HK-2 (cell line): ENCODE results near the gene NAT9.

Experiments used
- DNase-seq: peaks from one replicate; pipeline ENCODE4 v3.0.0-alpha.2; 2018; ENCODE audit not compliant: unreplicated experiment

Gene NAT9, protein sequence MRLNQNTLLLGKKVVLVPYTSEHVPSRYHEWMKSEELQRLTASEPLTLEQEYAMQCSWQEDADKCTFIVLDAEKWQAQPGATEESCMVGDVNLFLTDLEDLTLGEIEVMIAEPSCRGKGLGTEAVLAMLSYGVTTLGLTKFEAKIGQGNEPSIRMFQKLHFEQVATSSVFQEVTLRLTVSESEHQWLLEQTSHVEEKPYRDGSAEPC

DNA sequence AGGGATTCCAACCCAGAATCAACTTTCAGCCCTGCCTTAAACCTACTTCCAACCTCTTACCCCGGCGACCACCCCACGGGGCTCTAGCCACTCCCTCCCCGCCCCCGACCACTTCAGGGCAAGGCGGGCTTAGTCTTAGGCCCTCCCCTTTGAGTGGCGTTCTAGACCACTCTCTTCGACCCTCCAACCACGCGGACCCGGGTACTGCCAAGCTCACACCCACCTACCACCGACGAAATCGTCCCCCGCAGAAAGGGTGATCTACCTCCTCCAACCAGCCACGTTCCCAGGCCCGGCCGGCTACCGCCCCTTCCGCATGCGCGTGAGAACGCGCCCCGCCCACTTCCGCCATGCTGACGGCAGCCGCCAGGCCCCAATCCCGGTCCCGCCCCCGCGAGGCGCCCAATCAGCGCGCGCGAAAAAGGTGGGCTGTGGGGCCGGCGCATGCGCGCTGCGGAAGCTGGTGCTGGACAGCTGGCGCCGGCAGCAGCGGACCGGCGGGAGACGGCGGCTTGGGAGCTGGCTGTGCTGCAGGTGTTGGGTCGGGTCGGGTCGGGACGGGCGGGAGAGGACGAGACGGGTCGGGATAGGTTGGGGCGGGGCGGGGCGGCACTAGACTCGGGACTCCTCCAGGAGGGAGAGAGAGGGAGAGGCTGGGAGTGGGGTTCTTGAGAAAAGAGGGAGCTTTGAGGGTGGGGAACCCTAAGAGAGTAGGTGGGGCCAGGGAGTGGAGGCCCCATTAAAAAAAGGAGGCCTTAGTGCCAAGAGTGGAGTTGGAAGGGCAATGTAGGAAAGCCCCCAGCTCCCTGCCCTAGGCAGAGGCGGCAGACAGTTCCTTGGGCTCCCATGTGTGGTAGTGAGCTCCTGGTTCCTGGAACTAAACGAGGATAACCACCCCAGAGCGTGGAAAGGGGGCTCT lies at the start of gene NAT9:
Gene NAT9, minus strand, starts transcription at position 302 of the 919 bp plus-strand sequence. CDS start 647 bp downstream, outside the sequence.
- peak; percentile 98 for DNase-seq

DNA sequence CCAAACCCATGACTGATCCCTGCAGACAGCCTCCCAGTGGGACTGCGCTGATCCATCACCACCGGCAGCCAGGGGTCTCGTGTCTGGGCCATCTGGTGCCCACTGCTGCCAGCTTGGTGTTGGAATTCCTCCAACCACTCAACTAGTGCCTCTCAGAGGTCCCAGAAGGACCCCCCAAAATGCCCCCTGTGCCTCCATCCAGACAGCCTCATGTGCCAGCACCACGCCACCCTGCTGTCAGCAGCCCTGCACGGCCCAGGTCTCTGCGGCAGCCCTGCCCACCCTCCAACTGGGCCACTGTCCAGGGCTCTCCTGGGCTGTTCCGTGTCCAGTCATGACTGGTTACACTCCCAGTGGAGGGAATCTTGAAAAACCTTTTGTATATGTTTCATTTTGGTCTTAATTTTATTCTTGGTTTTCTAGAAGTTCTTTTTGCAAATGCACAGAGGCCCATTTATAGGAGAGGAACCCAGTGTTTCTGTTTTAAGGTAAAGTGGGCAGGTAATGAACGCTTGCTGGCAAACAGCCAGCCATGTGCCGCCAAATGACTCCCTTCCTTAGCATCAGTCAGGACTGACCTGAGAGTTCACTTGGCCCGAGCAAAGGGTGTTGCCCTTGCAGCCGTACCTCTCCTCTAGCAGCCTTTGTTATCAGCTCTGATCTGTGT lies 48.9 kb upstream of the NAT9 start:
- no peak for DNase-seq

DNA sequence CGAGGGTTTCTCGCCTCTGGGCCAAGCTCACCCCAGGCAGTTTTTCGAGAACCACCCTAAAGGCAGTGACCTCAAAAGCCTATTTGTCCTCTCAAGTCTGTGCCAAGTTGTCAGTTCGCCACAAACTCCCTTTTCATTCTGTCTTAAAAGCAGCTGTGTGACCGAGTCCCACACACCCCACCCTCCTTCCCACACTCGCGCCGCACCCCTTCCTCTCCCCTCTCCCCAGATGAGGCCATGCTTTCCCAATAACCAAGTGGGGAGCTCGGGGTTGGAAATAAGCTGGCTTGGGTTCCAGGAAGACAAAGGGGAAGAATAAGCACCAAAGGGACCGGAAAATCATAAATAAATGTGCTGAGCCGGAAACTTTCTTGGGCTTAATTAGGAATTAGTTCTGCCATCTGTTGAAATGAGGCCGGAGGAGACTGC lies 46.8 kb upstream of the NAT9 start:
- no peak for DNase-seq

DNA sequence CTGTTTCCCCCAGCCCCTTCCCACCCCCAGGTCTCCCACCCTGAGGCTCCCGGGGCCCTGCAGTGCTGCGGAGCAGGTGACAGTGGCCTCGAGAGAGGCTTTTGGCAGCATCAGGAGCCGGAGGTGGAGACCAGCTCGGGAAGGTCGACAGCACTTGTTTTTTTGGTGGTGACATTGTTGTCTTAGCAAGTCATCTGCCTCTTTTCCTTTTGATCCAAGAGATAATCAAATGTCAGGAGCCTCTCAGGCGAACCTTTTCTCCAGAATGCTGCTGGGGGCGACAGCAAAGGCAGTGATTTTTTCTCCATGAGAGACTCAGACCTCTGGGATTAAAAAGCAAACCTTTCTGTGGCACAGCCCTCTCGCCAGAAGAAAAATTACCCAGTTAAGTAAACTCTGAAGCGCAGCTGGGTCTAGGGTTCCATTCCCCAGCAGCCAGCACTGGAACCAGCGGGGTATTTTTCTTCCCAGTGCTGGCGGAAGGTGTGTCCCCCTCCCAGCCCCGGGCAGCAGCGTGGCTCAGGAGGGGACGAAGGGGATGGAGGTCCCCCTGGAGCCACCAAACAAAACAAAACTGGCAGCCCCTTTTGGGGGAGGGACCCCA lies 46.3 kb upstream of the NAT9 start:
- no peak for DNase-seq

DNA sequence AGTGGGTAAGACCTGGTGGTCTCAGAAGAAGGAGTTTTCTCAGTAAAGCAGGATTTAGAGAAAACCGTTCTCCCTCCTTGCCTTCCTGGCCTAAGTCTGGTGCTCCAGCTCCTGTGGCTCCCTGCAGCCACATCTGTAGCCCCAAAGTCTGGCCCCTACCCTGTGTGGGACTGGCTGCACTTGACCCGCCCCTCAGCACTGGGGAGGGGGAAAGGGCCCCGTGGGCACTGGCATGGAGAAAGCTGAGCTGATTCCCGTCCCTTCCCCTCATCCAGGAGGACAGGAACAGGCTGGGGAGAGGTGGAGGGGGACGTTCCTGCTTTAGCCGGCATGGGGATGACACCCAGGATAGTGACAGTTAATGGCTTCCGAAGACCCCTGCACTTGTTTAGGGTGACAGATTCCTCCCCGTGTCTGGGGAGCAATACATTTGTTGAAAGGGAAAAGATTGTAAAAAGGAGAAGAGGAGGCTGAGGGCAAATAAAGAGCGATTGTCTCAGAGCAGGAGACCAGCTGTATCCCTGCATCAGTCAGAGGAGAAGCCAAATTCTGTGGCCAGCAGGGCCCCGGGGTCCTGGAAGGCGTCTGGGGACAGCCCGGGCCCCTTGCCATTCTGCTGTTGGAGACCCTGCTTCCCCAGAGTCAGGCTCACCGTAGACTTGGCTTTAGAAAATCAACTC lies 45.6 kb upstream of the NAT9 start:
- no peak for DNase-seq

DNA sequence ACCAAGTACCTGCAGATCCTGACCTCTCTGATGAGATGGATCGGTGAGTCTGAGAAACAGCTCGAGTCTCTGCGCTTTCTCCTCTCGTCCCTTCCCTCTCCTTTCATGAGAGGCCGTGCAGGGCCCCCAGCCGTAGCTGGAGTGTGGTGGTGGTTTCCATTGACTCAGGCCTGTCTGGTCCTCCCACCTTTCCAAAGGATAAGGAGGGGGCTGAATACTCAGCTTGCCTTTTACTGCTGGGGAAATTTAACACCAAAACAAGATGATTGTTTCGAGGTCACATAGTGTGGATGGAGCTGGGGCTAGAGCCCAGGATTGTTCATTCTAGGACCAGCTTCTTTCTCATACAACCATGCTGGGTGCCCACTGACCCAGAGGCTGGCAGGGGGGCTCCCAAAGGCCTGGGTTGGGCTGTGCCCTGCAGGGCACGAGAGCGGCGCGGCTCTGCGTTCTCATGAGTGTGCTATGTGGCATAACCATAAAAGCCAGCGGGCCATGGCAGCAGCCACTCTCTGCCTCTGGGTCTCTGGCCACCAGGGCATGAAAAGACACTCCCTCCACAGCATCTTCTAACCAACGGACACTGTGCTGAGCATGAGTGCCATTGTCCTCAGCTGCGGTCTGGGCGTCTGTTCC lies 43.8 kb upstream of the NAT9 start:
- no peak for DNase-seq

DNA sequence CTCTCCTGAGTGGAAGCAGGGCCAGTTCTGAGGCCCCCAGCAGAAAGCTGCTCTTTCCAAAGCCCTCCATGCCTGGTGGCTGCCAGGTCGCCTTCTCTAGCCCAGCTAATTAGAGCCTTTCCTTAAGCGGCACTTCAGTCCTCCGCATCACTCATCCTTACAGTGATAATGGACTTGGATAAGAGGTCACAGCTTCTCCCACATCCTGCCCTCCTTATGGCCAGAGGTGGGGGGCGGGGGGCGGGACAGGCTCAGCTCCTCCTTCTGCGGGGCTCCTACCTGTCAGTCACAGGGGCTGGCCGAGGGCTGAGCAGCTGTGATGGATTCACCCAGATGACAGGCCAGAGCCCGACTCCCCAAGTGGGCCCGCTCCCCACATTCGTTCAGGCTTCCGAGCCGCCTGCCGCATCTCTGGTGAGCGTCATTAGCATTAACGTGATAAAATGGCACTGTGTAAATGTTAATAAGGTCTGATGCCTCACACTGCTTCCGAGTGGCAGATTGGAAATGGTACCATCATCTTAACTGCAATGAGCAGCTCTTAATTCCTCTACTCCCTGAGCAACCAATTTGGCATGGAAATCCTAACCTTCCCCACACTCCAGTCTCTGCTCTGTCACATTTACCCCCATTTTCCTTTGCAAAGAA lies 42.3 kb upstream of the NAT9 start:
- no peak for DNase-seq

DNA sequence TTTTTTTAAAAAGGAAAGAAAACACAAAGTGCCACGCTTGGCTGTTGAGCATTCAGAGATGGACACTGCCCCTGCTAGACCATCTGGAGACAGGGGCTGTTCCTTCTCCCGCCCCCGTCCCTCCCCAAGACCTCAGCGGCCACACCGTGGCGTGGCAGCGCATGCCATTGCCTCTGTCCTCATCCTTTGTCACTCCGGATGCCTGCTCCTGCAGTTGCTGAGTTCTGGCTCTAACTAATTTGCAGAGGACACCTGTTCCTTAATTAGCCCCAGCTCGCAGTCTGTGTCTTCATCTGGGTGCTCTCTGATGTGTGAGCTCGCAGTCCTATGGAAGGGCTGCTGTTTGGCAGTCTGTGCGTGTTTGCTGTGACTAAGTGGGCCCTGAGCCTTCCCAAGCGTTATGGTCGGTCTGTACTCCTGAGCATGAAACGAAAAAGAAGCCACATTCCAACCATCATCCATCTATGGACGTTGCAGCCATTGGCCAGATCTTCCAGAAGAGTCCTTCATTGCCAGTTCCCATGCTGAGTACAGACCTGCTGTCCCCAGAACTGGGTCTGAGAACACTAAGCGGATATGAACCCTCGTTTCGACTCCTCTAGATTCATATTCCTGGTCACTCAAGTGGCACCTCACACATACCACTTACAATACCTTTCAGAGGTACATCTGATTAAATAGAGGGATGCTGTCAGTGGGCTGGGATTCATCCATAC lies 40.9 kb upstream of the NAT9 start:
- no peak for DNase-seq

DNA sequence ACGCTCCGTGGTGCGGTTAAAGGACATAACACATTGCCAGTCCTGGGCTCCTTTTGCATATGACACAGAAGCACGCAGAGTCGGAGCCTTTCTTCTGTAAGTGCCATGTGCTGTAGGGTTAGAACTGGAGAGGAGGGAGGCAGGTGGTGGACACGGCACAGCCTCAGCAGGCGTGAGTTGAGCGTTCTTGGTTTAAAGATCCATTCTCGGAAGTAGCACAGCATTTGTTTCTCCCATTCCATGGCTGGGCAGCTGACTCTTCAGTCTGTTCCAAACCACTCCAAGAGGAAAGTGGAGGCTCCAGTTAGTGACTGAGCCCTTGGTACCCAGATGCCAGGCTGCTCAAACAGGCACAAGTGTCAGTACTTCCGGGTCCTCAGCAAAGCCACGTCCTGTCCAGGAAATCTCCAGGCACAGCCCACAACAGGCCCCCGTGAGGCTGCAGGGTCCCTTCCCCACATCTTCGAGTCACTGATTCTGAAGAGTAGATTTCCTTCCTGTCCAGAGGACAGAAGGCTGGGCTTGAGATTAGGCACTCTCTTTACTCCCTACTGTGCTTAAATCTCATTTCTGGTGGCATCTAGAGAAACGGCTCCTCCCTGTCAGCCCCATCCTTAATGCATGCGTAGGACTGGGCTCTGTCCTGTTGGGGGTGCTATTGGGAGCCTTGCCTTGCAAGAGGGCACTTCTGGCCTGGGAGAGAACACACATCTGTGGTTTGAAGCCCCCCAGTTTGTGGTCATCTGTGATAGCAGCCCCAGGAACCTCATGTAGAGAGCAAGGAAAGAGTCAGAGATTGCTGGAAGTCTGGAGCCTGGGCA lies 39.6 kb upstream of the NAT9 start:
- DNase-seq: no peak

DNA sequence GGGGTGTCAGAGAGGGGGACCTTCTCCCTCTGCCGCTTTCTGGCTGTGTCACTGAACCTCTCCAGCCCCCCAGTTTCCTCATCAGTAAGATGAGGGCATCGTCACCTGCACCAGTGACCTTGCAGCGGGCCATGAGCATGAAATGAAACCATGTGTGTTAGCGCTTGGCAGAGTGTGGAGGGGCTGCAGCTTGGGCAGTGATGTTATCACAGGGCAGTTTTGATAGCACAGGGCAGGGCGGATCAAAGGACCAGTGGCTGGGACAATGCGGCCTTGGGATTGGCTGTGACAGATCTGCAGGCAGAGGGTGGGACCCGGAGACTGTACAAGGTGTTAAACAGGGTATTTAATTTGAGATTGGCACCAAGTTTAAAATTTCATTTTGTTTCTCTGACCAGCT lies 38.9 kb upstream of the NAT9 start:
- DNase-seq: no peak

DNA sequence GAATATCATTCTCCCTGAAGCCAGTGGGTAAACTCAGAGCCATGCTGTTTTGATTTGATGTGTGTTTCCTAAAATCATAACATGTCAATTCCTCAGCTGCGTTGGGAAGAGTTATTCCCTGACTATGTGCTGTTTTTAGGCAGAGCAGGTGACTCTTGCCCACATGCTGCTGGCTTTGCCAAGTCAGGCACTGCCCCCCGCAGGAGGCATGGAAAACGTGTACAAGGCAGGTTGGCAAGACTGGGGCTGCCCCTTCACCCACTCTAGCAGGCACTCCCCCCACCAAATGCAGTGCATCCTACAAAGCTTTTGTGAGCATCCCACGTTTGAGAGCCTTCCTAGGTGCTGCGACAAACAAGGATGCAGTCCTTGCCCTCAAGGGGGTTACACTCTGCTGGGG lies 38.3 kb upstream of the NAT9 start:
- DNase-seq: no peak

DNA sequence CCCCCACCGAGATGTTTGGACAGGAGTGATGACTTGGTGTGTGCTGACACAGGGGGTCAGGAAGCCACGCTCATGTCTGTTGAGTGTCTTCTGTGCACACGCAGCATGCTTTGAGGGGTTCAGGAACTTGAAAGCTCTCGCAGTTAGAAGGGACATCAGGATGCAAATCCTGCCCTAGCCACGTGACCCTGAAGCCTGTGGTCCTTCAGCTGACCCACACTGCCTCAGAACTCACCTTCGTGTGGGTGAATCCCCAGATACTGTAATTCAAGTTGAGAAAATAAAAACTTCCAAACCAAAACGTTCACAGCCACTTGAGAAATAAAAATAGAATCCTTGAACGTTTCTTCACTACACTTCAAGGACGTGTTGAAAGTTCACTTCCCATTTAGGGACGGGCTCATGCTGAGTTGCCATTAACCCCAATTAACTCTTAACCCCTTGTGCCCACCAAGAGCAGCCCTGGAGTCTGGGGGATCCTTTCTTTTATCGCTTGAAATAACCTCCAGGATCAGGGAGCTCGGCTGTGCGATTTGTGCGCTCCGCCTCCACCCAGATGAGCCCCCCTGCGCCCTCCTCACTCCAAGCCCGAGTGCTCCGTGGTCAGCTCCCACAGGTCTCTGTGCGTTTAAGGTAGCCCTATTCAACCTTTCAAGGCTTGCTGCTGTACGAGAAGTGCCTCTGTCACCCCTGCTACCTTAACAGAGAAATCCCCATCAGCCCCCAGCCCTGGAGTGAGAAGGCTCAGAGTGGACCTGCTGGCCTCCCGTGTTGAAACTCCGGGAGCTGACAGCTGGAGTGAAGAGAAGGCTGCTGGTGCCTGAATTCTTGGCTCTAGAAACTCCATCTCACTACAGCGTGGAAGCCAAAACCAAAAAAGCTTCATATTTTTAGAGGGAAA lies 36.2 kb upstream of the NAT9 start:
- DNase-seq: no peak

DNA sequence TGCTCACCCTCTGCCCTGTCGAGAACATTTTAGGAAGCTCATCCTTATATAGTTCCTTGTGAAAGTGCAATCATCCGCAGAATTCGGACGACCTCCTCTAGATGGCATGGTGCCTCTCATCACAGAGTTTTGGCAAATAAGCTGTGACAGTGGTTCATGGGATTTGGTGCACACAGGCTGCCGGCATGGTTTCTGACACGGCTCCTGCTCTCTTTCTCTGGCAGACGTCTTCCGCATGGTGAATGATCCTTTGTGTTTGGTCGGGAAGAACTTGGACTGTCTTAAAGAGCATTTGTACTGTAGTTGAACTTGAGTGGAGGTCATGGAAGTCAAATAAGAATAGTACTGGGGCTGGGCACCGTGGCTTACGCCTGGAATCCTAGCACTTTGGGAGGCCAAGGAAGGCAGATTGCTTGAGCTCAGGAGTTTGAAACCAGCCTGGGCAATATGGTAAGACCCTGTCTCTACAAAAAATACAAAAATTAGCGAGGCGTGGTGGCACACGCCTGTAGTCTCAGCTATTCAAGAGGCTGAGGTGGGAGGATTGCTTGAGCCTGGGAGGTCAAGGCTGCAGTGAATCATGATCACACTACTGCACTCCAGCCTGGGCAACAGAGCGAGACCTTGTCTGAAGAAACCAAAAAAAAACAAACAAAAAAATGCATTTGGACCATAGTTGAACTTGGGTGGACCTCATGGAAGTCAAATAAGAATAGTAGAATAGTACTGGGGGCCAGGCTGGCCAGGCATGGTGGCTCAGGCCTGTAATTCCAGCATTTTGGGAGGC lies 34.7 kb upstream of the NAT9 start:
- no peak for DNase-seq

DNA sequence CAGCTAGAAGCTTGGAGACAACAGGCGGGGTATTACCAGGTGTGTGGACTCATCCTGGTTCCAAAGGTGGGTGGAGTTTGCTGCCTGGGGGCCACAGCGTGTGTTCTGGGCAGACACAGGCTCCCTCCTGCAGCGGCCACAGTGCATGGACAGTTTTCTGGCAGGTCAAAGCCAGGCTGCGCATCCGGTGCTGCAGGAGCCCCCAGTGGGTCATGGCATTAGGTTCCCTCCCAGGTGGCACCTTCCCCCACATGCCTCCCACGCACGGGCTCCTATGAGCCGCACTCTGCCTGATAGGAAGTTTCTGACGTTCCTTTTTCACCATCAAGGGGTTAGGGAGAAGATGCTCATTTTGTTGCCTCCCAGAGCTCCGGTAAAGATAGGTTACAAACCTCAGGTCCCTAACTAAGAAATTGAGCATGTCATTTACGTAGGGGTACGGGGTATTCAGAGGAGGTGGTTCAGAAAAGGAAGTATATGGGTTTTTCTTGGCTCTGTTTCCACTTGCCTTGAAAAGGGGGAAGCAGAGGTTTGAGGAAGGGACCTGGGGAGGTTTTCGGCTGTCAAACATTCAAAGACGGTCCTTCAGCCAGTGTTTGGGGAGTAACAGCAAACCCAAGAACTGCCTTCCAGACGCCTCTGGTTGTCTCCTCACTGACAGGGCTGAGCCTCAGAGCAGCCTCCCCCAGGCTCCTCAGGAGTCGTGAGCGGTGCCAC lies 32.7 kb upstream of the NAT9 start:
- no peak for DNase-seq

DNA sequence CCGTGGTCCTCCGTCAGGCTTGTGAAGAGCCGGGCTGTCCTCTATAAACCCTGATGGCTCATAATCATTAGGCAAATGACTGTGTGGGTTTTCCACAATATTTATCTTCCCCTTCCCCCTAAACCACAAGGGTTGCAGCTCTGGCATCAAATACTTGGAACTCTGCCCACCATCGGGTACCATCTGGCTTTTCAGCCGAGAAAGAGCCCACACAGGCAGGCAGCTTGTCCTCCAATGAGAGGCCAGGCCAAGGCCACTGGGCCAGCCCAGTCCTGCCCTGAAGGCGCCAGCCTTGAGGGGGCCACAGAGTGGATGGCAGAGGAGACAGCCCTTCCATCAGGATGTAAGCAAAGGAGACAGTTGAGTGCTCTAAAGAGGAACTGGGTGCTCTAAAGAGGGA lies 31.8 kb upstream of the NAT9 start:
- no peak for DNase-seq

DNA sequence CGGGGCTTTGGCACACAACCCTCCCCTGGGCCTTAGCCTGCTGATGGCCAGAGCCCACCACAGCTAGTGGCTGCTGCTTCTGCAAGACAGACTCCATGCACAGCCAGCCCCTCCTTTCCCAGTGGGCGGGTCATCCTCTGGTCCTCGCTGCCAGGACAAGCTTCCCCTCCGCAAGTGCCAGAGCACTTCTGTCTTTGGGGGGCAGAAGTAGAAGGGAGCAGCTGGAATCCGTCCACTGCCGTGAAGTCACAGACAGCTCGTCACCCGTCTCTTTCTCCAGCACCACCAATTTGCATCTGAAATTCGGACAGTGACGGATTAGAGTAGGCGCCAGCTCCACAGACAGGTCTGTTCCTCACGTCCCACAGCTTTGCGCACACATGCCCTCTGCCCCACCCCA lies 31.3 kb upstream of the NAT9 start:
- DNase-seq: no peak

DNA sequence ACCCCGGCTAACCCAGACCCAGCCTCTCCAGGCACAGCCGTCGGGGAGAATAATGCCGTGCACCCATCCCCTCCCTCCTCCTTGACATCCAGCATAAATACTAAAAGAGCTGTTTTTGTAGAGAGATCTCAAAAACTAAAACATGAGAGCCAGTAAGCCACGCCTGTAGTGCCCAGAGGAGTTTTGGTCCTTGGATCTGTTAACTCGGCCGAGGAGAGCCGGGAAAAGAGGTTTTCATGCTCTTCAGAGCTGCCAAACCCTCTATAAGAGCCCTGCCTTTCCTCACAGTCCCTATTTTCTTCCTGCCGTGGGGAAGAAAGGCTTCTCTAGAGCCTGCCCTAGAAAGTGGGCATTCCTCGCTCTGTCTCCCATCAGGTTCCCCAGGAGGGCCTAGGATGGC lies 30.2 kb upstream of the NAT9 start:
- DNase-seq: no peak
